HG03521 (cell line): ENCODE measurements around the gene CCDC8.

Experiments used
- ATAC-seq: cut with Tn5 transposase; IDR thresholded peaks from one replicate; pipeline ENCODE4 v1.9.1; 2021; ENCODE audit warnings: mild to moderate bottlenecking, moderate library complexity; ENCODE audit not compliant: unreplicated experiment

CCDC8 gene

GRCh38 chr19:46361915-46362314 is 51.4 kb downstream of the CCDC8 start:
- ATAC-seq: no peak
